Stimulated activated CD8-positive, alpha-beta memory T cell treated with anti-CD3 and anti-CD28 coated beads, Interleukin-7, amount 100 ng/mL, for 48 hours (primary cell): Measurements from ENCODE around the gene AQP5.

Source experiments
- DNase-seq, 2 donors: peaks; one replicate each; pipeline ENCODE4 v3.0.0-alpha.2; 2020; ENCODE audit warnings: low read depth in 1 of 2; ENCODE audit errors: extremely low read depth in 1 of 2

AQP5 gene

DNA sequence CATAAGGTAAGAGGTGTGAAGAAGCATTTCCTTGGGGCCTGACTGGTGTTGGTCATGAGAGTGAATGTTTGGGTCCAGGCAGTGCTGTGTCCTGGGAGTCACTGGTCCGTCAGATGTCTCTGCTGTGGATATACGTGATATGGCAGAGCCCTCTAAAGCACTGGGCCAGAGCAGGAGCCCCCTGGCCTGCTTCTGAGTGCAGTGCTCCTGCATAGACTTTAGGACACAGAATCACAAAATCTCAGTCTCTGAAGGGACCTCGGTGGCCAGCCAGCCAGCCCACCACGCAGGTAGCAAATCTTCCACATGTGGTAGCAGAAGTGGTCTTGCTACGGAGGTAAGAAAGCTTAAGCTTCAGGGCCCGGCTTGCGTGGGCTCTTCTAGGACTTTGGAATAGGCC lies 29.6 kb upstream of the AQP5 start:
- no peak for DNase-seq

DNA sequence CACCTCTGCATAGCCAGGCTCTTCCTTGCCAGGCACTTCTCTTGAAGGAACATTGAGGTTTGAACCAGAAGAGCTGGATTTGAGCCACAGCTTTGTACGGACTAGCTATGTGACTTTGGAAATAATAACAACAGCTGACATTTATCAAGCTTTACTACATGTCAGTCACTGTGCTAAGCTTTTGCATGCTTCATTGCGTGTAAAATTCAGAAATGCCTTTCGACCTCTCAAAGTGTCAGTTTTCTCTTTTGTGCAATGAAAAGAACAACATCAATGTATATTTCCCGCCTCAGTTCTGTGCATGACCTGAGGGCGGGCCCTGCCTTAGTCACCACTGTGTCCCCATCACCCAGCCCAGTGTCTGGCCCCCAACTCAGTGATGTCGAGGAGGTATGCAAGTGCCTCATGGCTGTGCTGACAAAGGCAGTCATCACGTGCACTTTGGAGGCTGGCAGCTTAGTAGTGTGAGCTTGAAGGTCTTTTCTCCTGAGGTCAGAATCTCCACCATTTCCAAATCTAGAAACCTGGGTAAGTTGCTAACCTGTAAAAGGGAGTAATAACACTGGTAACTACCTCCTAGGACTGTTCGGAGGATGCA lies 29.0 kb upstream of the AQP5 start:
- no peak for DNase-seq

DNA sequence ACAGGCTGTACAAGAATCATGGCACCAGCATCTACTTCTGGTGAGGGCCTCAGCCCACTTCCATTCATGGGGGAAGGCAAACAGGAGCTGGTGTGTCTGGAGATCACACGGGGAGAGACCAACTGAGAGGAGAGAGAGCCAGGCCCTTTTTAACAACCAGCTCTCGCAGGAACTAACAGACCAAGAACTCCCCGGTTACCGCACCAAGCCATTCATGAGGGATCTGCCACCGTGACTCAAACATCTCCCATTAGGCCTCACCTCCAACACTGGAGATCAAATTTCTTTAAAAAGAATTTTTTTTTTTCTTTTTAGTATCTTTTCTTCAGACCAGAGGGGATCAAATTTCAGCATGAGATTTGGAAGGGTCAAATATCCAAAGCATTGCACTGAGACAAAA lies 27.9 kb upstream of the AQP5 start:
- no peak for DNase-seq

DNA sequence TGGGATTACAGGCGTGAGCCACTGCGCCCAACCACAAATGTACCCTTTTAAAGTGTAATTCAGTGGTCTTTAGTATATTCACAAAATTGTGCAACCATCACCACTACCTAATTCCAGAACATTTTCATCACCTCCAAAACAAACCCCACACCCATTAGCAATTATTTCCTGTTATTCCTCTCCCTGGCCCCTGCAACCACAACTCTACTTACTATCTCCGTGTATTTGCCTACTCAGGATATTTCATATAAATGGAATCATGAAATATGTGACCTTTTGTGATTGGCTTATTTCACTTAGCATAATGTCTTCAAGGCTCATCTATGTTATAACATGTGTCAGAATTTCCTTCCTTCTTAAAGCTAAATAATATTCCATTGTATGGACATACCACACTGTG lies 27.2 kb upstream of the AQP5 start:
- DNase-seq: no peak

DNA sequence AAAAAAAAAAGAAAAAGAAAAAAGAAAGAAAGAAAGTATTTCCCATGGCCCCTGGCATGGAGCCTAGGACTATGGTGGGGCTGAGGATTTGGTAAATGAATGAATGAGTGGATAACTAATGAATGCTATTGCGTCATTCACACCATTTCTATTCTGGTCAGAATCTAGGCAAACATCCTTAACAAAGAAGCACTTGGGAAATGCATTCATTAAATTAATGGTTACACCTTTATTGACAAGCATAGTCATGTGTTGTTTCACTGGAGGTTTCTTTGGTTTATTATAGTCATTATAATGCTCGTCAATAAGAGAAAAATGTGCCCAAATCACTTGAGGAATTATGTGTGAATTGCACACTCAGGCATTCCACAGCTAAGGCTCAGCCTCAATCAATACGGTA lies 24.7 kb upstream of the AQP5 start:
- no peak for DNase-seq

DNA sequence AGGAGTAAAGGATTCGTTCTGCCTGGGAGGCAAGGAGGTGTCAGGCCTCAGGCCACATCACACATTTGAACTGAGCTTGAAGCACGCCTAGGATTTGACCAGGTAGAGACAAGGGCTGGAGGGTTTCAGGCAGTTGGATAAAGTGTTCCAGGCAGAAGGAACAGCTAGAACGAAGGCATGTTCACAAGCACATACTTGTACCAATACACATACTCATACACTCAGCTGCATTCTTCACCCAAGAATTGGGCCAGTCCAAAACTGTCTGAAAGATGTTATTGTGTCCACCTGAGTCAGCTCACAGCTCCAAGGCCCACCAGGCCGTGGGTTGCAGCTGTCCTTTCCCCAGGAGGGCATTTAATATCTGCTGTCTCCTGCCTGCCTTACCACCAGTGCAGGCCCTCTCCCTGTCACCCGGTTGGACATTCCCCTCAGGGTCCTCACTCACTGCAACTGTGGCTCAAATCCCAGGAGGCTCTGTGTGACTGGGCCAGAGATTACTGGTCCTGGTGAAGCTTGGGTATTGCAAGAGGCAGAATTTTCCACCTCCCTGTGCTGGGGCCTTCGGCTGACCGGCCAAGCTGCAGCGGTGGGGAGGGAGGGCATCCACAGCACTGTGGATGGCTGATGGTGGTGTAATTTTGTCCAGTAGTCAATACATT lies 23.9 kb upstream of the AQP5 start:
- DNase-seq: no peak

DNA sequence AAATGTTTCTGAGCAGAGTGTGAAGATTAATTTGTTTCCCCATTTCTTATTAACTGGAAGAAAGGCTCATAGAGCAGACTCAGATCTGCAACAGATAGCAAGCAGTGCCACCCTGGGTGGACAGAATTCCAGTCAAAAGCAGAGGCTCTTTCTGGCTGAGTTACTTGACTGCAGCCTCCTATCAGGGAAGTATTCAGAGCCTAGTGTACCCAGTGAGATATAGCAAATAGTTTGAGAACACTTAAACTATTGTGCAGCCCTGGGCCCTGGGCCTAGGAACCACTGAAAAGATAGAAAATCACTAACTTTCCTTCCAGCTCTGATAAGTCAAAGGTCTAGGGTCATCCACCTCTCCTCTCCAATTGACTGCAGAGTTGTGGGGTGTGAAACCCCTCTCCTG lies 22.4 kb upstream of the AQP5 start:
- DNase-seq: no peak

DNA sequence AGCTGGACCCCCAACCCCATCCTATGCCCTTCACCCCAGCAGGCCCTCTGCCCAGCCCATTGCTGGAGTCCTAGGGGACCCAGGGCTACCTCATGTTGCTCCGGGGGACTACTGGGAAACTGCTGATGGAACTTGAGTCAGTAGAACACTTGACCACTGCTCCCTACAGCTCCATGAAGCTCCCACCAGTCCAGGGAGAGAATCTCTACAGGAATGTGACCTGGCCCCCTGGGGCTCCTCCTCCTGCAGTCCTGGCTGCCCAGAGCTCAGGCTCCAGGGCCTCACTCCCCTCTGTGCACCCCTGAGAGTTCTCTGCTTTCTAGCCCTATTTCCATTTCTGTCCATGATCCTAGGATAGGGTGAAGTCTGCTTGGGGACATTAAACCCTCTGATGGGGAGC lies 22.0 kb upstream of the AQP5 start:
- no peak for DNase-seq

DNA sequence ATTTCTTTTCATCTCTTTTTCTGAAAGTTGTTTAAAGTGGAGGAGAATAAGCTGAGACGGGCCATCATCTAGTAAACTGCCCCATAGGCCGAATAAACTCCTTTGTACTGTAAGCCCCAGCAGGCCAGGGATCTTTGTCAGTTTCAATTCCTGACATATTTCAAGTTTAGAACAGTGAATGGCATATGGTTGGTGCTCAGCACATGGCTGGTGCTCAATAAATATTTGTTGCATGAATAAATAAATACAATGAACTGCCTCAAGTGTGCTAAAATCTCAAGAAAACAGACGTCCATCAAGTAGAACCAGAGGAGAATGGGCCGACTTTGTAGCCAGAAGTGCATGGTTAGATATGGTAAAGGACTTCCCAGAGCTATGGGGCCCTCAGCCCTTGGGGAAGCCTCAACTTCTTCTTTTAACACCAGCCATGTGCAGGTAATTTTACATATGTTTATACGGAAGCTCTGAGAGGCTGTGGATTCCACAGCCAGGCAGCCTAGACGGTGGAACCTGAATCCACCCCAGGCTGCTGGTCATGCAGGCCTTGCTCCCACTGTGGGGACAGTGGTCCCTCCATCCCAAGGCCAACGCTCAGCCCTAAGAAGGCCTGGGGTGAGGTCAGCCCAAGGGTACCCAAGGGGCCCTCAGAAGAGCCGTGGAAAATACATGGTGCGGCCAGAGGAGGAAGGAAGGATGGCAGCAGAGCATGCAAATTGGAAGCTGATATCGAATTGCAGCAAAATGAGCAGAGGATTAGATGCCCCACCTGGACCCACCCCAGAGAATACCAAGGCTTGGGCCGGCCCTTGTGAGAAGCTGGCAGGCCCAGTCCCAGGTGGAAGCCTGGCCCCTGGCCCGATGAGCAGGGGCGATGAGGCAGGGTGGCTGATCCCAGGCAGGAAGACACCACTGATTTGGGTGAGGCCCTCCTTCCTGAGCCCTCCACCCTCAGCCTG lies 19.8 kb upstream of the AQP5 start:
- no peak for DNase-seq

DNA sequence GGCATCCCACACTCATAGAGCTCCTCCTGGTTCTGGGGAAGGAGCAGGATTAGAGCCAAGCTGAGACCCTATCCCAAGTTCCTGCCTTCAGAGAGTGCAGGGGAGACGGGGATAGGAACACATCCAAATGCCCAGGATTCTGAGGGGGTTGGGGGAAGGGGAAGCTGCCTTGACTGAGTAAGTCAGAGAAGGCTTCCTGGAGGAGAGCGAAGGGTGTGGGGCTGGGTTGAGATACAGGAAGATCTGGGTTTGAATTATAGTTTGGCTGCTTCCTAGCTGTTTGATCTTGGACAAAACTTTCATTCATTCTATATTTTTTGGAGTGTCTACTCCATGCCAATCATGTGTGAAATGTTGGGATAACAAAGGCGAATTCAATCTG lies 19.2 kb upstream of the AQP5 start:
- no peak for DNase-seq

DNA sequence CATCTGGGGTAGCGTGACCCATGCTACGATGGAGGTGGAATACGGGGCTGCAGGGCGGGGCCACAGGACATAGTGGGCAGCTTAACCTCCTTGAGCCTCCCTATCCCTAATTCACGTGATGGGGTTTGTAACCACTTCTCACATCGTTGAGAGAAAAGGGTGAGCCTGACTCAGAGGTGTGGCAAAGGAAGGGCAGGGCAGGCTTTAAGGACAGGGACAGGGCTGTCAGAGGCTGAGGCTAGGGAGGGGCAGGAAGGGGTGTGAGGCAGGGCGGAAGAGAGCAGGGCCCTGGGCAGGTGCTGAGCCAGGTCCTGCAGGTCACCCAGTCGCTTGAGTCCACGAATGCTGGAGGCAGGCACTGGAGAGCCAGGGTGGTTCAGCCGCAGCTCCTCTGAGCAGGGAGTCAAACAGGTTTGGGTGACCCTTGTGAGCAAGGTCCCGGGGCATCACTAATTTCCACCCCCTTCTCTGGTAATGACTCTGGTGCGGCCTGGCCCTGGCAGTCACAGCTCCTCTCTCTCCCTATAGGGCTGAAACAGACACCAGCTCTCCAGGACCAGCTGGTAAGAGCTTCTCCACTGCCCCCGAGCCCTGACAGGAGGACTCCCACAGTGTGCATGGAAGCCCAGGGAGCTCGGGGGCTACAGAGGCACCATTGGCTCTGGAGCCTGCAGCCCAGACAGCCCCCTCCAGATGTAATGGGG lies 18.6 kb upstream of the AQP5 start:
- DNase-seq: no peak

DNA sequence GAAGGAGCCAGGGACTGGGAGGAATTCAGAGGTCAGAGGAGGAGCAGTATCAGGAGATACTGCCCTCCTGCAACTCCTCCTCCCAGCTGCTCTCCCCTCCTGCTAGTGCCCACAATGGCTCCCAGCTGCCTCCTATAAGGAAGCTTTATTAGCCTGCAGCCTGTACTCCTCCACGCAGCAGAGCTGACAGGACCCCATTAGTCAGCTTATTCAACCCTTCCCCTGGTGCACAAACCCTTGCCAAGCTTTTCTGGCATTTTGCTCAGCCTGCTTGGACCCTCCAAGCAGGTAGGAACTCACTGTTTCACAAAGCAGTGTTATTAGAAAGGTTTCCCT lies 18.1 kb upstream of the AQP5 start:
- DNase-seq: no peak

DNA sequence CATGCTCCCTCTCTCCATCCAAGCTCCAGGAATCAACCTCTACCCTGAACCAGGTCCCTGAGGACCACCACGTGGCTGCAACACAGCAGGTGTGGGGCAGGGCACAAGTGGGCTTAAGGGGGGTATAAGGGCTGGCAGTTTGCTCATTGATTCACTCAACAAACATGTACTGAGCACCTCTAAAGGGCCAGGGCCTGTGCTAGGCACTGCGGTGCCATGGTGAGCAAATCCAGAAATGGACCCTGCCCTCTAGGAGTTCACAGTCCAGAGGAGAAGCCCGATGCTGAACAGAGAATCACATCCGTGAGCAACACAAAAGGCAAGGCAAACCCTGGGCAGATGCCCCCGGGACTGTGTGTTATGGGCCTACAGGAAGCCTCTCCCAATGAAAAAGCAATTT lies 17.6 kb upstream of the AQP5 start:
- DNase-seq: no peak

DNA sequence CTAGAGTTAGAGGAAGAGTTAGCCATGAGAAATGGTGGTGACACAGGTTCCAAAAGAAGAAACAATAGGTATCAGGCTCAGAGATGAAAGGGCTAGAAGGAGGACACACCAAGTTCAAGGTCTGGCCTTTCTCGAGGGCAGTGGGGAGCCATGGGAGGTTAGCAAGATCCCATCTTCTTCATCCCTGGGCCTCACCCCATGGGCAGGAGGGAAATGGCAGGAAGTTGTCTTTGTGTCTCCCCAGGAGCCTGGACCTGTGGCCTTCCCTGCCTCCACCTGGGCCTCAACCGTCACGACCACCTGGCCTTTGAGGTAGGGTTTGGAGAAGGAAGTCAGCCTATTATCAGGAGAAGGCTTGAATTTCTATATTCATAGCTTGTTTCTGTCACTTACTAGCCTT lies 17.0 kb upstream of the AQP5 start:
- DNase-seq: no peak

DNA sequence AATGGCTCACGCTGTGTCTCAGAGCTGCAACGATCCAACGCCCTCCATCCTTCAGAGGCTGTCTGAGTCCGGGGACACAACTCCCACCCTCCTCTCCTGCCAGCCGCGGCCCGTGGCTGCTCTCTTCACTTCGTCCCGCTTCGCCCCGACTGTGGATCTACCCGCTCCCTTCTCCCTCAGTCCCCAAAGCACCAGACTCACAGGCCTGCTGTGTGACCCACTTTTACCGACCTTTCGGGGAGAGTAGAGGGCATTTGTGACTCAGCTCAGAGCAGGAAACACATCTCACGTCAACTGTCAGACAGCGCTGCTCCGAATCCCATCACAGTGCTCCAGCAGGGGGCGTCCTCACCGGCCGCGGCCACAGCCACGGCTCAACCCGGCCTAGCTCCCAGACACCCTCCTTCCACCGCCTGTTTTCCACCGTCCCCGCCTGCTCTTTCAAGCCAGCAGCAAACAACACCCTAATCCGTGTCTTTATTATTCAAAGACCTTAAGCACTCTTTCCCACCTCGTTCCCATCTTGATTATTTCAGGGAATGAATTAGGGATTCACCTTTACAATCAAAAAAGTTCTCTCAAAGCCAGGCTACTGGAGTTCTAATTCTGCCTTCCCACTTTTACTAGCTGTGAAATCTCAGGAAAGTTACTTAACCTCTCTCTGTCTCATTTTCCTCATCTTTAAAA lies 16.1 kb upstream of the AQP5 start:
- peak; percentile 72 to 82 for DNase-seq

DNA sequence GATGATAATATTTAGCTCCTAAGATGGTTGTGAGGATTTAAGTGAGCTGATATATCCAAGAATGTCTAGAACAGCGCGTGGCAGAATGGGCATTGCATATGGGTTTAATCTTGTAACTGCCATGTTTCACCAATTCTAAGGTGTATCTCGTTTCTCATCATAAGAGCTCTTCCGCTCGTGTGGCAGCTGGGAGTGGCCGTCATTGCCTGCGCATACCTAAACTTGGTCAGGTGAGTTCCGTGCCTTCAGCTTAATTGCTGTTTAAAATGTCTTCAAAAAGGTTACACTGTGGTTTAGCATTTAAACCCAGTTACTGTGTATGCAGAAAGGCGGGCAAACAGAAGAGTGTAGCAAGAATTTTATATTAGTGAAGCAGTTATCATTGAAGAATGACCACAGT lies 15.6 kb upstream of the AQP5 start:
- DNase-seq: no peak

DNA sequence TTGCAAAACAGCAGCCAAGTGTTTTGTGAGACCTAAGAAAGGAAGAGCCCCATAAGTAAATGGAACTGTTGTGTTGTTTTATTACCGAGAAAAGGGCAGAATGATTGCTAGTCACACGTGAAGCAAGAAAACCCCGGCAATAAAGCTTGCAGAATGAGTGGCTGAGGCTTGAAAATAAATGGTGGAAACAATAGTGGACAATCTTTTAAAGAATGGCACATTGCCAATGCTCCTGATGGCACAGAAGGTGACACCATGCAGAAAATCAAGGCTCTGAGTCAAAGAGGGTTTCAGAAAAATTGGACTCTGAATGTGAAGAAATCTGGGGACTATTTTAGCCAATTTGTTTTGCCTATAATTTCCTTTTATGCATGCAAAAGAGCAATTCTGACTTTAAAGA lies 15.2 kb upstream of the AQP5 start:
- DNase-seq: no peak

DNA sequence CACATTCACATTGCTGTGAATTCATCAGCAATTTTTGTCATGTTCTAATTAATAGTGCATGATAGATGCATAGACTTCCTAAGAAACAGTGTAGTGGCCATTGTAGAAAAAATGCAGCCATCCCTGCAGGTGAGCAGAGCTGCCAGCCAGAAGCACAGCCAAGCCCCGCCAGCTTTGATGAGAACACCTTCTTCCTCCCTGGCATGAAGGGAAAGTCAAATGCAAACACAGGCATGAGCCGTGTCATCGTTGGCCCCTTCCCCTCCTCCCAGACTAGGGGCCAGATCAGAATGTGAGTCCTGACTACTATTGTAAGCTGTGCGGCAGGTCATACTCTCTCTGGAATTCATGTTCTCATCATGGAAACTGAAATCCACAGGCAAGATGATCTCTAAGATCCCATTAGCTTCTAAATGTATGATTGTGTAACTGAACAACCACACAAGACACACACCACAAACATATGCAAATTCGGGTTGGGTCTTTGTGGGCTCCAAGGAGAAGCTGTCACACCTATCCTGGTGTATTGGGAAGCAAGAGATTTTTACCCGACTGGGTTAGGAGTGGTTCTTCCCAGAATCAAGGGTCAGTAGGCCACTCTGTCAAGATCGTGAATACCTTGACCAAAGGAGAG lies 14.0 kb upstream of the AQP5 start:
- no peak for DNase-seq

DNA sequence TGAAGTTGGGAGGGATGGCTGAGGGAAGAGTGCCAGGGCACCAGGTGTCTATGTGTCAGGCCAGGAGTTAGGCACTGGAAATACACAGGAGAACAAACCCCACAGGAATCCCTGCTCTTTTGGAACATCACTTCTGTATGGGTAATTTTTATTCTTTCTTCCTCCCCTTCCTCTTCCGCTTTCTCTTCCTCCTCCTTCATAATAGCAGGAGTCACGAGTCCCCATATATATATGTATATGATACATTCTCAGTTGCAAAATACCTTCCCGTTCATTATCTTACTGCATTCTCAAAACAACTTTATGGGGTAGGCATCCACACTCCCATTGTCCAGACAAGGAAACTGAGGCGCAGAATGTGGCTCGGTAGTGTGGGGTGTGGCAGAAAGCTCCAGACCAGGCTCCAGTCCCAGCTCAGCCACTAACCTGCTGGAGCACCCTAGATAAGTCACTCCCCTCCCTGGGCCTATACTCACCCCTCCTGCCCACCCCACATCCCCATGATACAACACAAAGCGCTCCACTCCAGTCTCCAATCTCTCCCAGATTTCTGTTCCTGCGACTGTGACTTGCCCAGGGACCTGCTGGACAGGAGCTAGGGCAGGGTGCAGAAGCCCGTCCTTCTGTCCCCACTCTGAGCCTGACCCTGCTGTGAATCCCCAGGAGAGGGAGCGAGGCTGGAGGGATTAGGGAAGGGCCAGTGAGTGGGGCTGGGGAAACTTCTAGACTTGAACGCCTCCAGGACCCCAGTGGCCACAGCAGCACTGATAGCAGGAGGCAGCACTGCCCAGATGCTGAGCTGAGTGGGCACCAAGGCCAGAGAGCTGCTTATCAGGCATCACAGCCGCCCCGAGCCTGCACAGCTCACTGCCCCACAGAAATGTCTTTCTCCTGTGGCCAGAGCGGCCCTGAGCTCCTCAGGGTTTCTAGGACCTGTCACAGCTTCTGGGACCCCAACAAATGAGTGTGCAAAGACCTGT lies 12.5 kb upstream of the AQP5 start:
- DNase-seq: no peak
